Measurements from ENCODE around the gene GFRA1. TPM values are rescaled to one million over a fixed set of nuclear protein-coding genes. Genes with fewer than 3 reads are reported as not detected.

The GFRA1 gene
- polyA plus RNA-seq, 1 donor (not counting 4 experiments of a cell fraction or from before 2014, with no cell fraction given), result not detected

- no peak overlapping the region for H3K27ac ChIP-seq (ENCODE audit: control insufficient read depth, insufficient read depth, low read length)
- DNase-seq (ENCODE audit: low read depth, low spot score) (no peak), FAIRE-seq (no peak)
- H2AFZ ChIP-seq (ENCODE audit: control insufficient read depth, low read length), result no peak overlapping the region
- H4K20me1 ChIP-seq (ENCODE audit: control insufficient read depth, extremely low read depth, insufficient read depth, low read length), result no peaks in the 10 kb centered on the region
- TF ChIP-seq CTCF (optimal IDR thresholded peaks at IDR 0.05 in 1 of 3, IDR thresholded peaks at IDR 0.05 in 1 of 3, conservative IDR thresholded peaks at IDR 0.05 in 1 of 3; ENCODE audit: extremely low read depth in 1 of 3, insufficient read depth in 2 of 3, low read length in 3 of 3), result no peak
- no peak for TF ChIP-seq EZH2 (IDR thresholded peaks at IDR 0.05; ENCODE audit: low read length)
- no peaks in the 10 kb centered on the region for H3K36me3 ChIP-seq (ENCODE audit: control insufficient read depth in 2 of 2, extremely low read depth in 1 of 2, insufficient read depth in 2 of 2, low read length in 2 of 2)
- dilution Hi-C loops (cut with MboI; ENCODE audit: extremely low pct_ligation_motif_present, low sequenced_read_pairs), result no loop called here
- no peaks in the 10 kb centered on the region for H3K9me1 ChIP-seq (ENCODE audit: control insufficient read depth, extremely low read depth, insufficient read depth, low read length)
- H3K9ac ChIP-seq (ENCODE audit: control insufficient read depth, extremely low read depth, insufficient read depth, low read length), result no peak overlapping the region
- H3K4me2 ChIP-seq (ENCODE audit: control insufficient read depth, extremely low read depth, insufficient read depth, low read depth, low read length), result no peak overlapping the region
- no peaks in the 10 kb centered on the region for H3K79me2 ChIP-seq (ENCODE audit: control insufficient read depth, insufficient read depth, low read length)
- no peak overlapping the region for H3K4me3 ChIP-seq (ENCODE audit: control insufficient read depth in 2 of 3, extremely low read depth in 1 of 3, insufficient read depth in 2 of 3, low read depth in 1 of 3, low read length in 3 of 3)
- H3K4me1 ChIP-seq (ENCODE audit: control insufficient read depth, extremely low read depth, insufficient read depth, low read length), result no peaks in the 10 kb centered on the region
- no peaks in the 10 kb centered on the region for H3K9me3 ChIP-seq (ENCODE audit: control insufficient read depth, low read depth, low read length)
- H3K27me3 ChIP-seq (ENCODE audit: control insufficient read depth, extremely low read depth, insufficient read depth, low read length), result no peaks in the 10 kb centered on the region
These were observed 166.4 kb downstream of the GFRA1 start for GRCh38 chr10:116106611-116107010.

- FAIRE-seq, result no peak
- DNase-seq (ENCODE audit: low read depth, low spot score), result no peak
- TF ChIP-seq CTCF (optimal IDR thresholded peaks at IDR 0.05 in 1 of 3, IDR thresholded peaks at IDR 0.05 in 1 of 3, conservative IDR thresholded peaks at IDR 0.05 in 1 of 3; ENCODE audit: extremely low read depth in 1 of 3, insufficient read depth in 2 of 3, low read length in 3 of 3) (no peak), EZH2 (IDR thresholded peaks at IDR 0.05; ENCODE audit: low read length) (no peak)
- dilution Hi-C loops (cut with MboI; ENCODE audit: extremely low pct_ligation_motif_present, low sequenced_read_pairs), result no loop called here
- H3K4me3 ChIP-seq (ENCODE audit: control insufficient read depth in 2 of 3, extremely low read depth in 1 of 3, insufficient read depth in 2 of 3, low read depth in 1 of 3, low read length in 3 of 3), result no peak overlapping the region
- no peaks in the 10 kb centered on the region for H3K27me3 ChIP-seq (ENCODE audit: control insufficient read depth, extremely low read depth, insufficient read depth, low read length)
- no peak overlapping the region for H3K9ac ChIP-seq (ENCODE audit: control insufficient read depth, extremely low read depth, insufficient read depth, low read length)
- H3K4me2 ChIP-seq (ENCODE audit: control insufficient read depth, extremely low read depth, insufficient read depth, low read depth, low read length), result no peak overlapping the region
- no peaks in the 10 kb centered on the region for H3K36me3 ChIP-seq (ENCODE audit: control insufficient read depth in 2 of 2, extremely low read depth in 1 of 2, insufficient read depth in 2 of 2, low read length in 2 of 2)
- H3K4me1 ChIP-seq (ENCODE audit: control insufficient read depth, extremely low read depth, insufficient read depth, low read length), result no peaks in the 10 kb centered on the region
- no peaks in the 10 kb centered on the region for H4K20me1 ChIP-seq (ENCODE audit: control insufficient read depth, extremely low read depth, insufficient read depth, low read length)
- no peaks in the 10 kb centered on the region for H3K9me1 ChIP-seq (ENCODE audit: control insufficient read depth, extremely low read depth, insufficient read depth, low read length)
- no peaks in the 10 kb centered on the region for H3K79me2 ChIP-seq (ENCODE audit: control insufficient read depth, insufficient read depth, low read length)
- H2AFZ ChIP-seq (ENCODE audit: control insufficient read depth, low read length), result no peak overlapping the region
- no peak overlapping the region for H3K27ac ChIP-seq (ENCODE audit: control insufficient read depth, insufficient read depth, low read length)
- H3K9me3 ChIP-seq (ENCODE audit: control insufficient read depth, low read depth, low read length), result no peaks in the 10 kb centered on the region
These were observed 167.7 kb downstream of the GFRA1 start for GRCh38 chr10:116105264-116105663.
